ENCODE data around the gene SSU72. TPM values are rescaled to one million over a fixed set of nuclear protein-coding genes. Genes with fewer than 3 reads are reported as not detected.
A peak's percentile ranks its signal among the peaks of the same experiment; 100 is the strongest.
"Not testable (repeated sequence)": the region's sequence is repeated elsewhere in the genome, so short reads cannot be mapped to it uniquely, and the experiment has no call there.

Gene SSU72
- total RNA-seq, 1 donor from 2014 or later = 136 TPM

DNA sequence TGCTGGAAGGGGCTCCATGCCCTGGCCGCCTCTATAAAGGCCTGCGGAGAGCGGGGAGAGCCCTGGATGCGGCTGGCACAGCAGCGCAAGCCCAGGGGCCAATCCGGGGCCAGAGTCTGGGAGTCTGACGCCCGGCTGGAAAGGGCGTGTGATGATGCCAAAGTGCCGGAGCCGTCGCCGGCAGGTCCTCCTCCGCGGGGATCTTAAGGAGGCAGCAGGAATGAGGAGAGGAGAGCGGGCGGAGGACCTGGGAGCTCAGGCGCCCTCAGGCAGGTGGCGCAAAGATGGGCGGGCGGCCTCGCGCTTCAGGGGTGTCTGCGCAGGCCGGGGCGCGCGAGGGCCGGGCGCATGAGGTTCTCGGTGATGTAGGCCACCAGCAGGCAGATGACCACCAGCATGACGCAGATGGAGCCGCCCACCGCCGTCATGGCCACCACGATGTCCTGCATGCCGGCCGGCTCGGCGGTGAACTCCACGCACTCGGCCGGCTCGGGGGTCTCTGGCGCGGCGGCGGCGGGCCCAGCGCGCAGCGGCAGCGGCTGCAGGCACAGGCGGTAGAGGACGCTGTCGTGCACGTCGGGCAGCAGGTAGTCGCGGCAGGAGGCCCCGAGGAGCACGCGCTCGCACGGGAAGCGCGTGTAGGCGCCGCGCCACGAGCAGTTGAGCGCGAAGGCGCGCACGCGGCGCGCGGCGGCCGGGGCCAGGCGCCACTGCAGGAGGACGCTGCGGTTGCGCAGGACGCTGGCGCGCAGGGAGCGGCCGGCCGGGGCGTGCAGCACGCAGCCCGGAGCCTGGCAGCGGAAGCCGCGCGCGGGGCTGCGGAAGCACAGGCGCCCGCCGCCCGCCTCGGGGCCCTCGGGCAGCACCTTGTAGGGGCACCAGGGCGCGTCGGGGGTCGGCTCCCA is 24.6 kb upstream of the SSU72 start:
- no peak for DNase-seq (ENCODE audit: low read depth)
- TF ChIP-seq, protein P1, sequence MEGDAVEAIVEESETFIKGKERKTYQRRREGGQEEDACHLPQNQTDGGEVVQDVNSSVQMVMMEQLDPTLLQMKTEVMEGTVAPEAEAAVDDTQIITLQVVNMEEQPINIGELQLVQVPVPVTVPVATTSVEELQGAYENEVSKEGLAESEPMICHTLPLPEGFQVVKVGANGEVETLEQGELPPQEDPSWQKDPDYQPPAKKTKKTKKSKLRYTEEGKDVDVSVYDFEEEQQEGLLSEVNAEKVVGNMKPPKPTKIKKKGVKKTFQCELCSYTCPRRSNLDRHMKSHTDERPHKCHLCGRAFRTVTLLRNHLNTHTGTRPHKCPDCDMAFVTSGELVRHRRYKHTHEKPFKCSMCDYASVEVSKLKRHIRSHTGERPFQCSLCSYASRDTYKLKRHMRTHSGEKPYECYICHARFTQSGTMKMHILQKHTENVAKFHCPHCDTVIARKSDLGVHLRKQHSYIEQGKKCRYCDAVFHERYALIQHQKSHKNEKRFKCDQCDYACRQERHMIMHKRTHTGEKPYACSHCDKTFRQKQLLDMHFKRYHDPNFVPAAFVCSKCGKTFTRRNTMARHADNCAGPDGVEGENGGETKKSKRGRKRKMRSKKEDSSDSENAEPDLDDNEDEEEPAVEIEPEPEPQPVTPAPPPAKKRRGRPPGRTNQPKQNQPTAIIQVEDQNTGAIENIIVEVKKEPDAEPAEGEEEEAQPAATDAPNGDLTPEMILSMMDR (conservative IDR thresholded peaks at IDR 0.05; ENCODE audit: low read depth, low read length) = no peak

DNA sequence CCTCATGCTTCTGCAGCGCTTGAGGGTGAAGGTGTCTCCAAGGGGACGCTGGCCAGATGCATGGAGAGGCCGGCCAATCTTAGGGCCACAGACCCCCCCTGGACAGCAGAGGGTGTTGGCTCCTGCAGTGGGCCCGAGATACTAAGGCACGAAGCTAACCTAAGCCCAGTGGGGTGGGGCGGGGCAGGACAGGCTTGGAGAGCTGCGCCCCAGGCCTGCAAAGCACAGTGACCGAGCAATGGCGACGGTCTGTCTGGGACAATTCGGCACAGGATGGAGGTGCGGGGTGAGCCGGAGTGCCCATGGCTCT is 24.0 kb upstream of the SSU72 start:
- TF ChIP-seq, protein P1 (conservative IDR thresholded peaks at IDR 0.05; ENCODE audit: low read depth, low read length) = no peak
- H3K4me3 ChIP-seq (ENCODE audit: low read depth, low read length) = no peak overlapping the region
- DNase-seq (ENCODE audit: low read depth) = no peak

More for the DNA sequence above, 24.6 kb upstream of the SSU72 start:
- no peak overlapping the region for H3K4me3 ChIP-seq (ENCODE audit: low read depth, low read length)

DNA sequence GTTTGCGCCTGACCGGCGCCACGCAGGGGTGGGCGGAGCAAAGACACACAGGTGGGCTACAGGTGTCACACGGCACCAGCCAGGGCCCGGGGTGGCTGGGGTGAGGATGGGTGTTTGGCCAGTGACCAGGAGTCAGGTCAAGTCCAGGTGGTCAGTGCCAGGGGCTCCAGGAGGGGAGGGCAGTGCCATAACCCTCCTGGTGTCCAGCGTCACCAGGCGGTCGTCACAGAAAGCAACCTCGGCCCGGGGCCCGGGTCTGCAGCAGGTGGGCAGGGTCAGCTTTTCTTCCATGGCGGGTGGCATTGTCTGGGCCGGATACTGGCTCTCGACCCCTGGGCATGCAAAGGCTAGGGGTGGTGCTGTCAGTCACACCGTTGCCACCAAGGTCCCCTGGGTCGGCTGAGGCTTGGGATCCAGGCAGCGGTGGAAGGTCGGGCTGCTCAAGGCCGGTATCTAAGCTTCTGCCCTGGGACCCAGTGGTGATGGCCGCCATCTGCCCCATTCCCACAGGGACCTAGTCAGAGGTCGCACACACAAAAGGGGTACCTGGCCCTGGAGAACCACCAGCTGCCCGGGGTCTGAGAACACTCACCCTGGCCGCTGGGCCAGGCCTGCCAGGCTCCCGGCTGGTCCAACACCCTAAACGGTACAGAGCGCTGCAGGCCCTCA is 23.5 kb upstream of the SSU72 start:
- no peak for DNase-seq (ENCODE audit: low read depth)
- H3K4me3 ChIP-seq (ENCODE audit: low read depth, low read length) = no peak overlapping the region
- TF ChIP-seq, protein P1 (conservative IDR thresholded peaks at IDR 0.05; ENCODE audit: low read depth, low read length) = no peak

DNA sequence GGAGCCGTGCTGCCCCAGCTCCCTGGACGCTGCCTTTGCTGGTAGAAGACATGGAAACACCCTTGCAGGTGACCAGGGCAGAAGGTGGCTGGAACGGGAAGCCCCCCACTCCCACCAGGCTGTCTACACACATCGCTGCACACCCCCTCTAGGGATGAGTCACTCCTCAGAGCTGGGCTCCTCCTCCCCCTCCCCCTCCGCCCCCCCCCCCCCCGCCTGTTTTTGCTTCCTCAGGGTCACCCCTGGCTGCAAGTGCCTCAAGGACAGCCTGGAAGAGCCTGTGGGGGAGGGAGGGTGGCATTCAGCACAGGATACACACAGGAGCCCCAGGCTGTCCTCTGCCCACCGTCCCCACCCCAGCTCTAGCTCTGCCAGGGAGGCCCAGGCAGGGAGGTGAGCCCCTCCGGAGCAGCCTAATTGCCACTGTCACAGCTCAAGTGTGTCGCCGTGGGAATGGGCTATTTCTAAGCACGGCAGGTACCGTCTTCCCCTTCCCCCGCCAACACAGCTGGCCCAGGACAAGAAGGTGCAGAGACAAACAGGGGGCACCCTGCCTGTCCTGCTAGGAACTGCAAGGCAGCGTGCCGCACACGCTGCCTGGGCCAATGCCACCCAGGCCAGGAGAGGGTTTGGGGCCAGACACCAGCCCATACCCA is 22.7 kb upstream of the SSU72 start:
- H3K4me3 ChIP-seq (ENCODE audit: low read depth, low read length) = no peak overlapping the region
- TF ChIP-seq, protein P1 (conservative IDR thresholded peaks at IDR 0.05; ENCODE audit: low read depth, low read length) = peak; percentile 44
- no peak for DNase-seq (ENCODE audit: low read depth)

DNA sequence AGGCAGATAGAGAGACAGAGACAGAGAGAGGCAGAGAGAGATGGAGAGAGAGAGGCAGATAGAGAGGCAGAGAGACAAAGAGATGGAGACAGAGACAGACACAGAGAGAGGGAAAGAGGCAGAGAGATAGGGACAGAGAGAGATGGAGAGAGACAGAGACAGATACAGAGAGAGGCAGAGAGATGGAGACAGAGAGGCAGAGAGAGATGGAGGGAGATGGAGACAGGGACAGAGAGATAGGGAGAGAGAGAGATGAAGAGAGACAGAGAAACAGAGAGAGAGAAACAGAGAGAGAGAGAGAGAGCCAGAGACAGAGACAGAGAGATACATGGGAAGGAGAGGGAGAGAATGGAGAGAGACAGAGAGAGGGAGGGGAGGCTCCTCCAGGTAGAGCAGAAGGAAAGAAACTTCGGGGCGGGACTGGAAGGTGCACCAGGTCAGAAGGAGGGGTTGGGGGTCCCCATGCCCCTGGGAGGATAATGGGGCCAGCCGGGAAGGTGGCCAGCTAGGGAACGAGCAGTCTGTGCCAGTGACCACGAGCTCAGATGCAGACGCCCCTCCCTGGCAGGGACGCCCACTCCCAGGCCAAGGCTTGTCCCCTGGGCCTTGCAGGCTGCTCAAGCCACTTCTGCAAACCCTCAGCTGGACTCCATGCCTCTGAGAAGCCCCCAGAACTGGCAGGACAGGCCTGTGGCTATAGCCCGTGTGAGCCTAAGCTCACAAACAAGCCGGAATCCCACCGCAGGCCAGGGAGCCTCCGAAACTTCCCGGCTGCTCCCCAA is 22.0 kb upstream of the SSU72 start:
- no peak overlapping the region for H3K4me3 ChIP-seq (ENCODE audit: low read depth, low read length)
- TF ChIP-seq, protein P1 (conservative IDR thresholded peaks at IDR 0.05; ENCODE audit: low read depth, low read length) = no peak
- DNase-seq (ENCODE audit: low read depth) = no peak

DNA sequence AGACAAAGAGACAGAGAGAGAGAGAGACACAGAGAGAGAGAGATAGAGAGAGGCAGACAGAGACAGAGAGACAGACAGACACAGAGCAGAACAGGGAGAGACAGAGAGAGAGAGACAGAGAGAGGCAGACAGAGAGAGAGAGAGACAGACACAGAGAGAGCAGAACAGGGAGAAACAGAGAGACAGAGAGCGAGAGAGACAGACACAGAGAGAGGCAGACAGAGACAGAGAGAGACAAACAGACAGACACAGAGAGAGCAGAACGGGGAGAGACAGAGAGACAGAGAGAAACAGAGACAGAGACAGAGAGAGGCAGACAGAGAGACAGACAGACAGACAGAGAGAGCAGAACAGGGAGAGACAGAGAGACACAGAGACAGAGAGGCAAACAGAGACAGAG is 20.7 kb upstream of the SSU72 start:
- H3K4me3 ChIP-seq (ENCODE audit: low read depth, low read length); DNase-seq (ENCODE audit: low read depth): not testable (repeated sequence)

Data from epithelial cell of proximal tubule (primary cell).